AG04450 (cell line): ENCODE results near the gene SLC44A3. TPM values are rescaled to one million over a fixed set of nuclear protein-coding genes. Genes with fewer than 3 reads are reported as not detected.

Source experiments
- CTCF ChIA-PET: fragments of 300-600, 350-600 bp; formaldehyde crosslinking; extraction: SDS; loops from one replicate; lab custom pipeline; 2022; ENCODE audit warnings: antibody characterized with exemption, inconsistent platforms; lab: Charles Lee
- POLR2A ChIA-PET: fragments of 350-600 bp; formaldehyde crosslinking; extraction: SDS; loops from one replicate; lab custom pipeline; 2021; ENCODE audit warnings: antibody characterized with exemption, inconsistent platforms; lab: Yijun Ruan, JAX
- DNase-seq: peaks from one replicate; pipeline ENCODE4 v3.0.0-alpha.2; 2011; ENCODE audit warnings: low read depth, low spot score
- H3K27ac ChIP-seq: one replicate; pipeline ENCODE4 v1.5.1; 2012; ENCODE audit warnings: low read depth, low read length, control low read depth
- H3K27me3 ChIP-seq: one replicate; pipeline ENCODE4 v1.6.0; 2012; ENCODE audit warnings: low read length; ENCODE audit not compliant: control insufficient read depth, insufficient read depth
- H3K4me3 ChIP-seq: 2 replicates; pipeline ENCODE4 v1.5.1; 2011; ENCODE audit warnings: mild to moderate bottlenecking, low read depth, low read length, control low read depth
- H3K9me3 ChIP-seq: 2 replicates; pipeline ENCODE4 v1.5.1; 2012; ENCODE audit warnings: low read length; ENCODE audit not compliant: control insufficient read depth, insufficient read depth
- polyA plus RNA-seq: library from polyadenylated mRNA; depleted of rRNA; stranded (reverse); fragments of >200 nt; gene quantifications from 2 replicates; pipeline ENCODE4 v1.2.3, GENCODE V29; 2011
- TF ChIP-seq, protein P1 (sequence below): IDR thresholded peaks from 2 replicates; pipeline ENCODE4 v1.5.1; 2011; ENCODE audit warnings: low read depth, low read length, control low read depth, inconsistent platforms

The SLC44A3 gene
- polyA plus RNA-seq, 1 experiment: 3.4 TPM

DNA sequence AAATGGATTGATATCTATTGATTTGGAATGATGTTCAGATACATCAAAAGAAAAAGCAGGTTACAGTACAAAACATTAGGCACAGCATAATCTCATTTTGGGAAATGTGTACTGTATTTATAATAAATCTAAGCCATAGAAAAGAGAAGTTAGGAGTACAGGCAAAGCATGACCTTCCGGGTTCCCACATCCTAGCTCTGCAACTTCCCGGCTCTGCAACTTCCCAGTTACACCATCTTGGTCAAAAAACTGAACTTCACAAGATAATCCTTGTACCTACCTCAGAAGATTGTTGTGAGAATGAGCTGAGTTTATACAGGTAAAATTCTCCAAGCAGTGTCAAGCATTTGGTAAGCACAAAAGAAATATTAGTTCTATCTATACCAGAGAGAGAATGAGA lies 21.7 kb upstream of the SLC44A3 start:
- no peak for DNase-seq
- ChIA-PET CTCF (no interaction called here), POLR2A (no interaction called here)

DNA sequence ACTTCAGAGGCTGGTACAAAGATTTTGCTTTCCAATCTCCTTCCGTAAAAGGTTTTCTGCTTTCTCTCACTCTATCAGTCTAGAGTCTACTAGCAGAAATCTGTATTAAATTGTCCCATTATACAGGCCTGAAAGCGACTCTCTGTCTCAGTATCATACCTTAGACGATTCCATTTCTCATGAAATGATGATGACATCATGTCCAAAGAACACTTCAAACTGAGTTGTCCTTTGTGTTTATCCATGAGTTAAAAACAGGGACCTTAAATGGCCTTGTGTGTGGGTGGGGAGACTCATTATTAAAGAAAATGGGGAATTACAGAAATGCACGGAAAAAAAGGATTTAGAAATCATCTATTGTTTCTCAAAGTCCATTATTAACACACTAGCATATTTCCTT lies 21.0 kb upstream of the SLC44A3 start:
- Histone ChIP-seq H3K4me3 (no peak overlapping the region), H3K27me3 (no peaks in the 10 kb centered on the region), H3K27ac (no peak overlapping the region), H3K9me3 (no peaks in the 10 kb centered on the region)
- ChIA-PET POLR2A (no interaction called here), CTCF (no interaction called here)
- no peak for DNase-seq
- TF ChIP-seq, protein P1, sequence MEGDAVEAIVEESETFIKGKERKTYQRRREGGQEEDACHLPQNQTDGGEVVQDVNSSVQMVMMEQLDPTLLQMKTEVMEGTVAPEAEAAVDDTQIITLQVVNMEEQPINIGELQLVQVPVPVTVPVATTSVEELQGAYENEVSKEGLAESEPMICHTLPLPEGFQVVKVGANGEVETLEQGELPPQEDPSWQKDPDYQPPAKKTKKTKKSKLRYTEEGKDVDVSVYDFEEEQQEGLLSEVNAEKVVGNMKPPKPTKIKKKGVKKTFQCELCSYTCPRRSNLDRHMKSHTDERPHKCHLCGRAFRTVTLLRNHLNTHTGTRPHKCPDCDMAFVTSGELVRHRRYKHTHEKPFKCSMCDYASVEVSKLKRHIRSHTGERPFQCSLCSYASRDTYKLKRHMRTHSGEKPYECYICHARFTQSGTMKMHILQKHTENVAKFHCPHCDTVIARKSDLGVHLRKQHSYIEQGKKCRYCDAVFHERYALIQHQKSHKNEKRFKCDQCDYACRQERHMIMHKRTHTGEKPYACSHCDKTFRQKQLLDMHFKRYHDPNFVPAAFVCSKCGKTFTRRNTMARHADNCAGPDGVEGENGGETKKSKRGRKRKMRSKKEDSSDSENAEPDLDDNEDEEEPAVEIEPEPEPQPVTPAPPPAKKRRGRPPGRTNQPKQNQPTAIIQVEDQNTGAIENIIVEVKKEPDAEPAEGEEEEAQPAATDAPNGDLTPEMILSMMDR: no peak

More for the DNA sequence above, 21.7 kb upstream of the SLC44A3 start:
- Histone ChIP-seq H3K27me3 (no peaks in the 10 kb centered on the region), H3K27ac (no peak overlapping the region), H3K4me3 (no peak overlapping the region), H3K9me3 (no peaks in the 10 kb centered on the region)
- TF ChIP-seq, protein P1: no peak

- ChIA-PET POLR2A (interaction anchor here (0.5 to 3.0 kb wide), 3 partner anchors 64 to 274 kb away, joined by 3 to 15 read pairs (median 6); partner anchors contain the start of gene F3), CTCF (interaction anchor here (0.7 to 6.9 kb wide), 15 partner anchors 25 to 406 kb away, joined by 3 to 135 read pairs (median 4); partner anchors contain the start of gene F3)
- DNase-seq: peak; percentile 86
- Histone ChIP-seq H3K9me3 (no peaks in the 10 kb centered on the region), H3K27me3 (no peaks in the 10 kb centered on the region), H3K27ac (peak overlapping the region; percentile 11), H3K4me3 (no peak overlapping the region; the same call in 1 of the 2 replicates)
- TF ChIP-seq, protein P1: peak; percentile 63
Observed at GRCh38 chr1:94801919-94802546, 18.1 kb upstream of the SLC44A3 start.

DNA sequence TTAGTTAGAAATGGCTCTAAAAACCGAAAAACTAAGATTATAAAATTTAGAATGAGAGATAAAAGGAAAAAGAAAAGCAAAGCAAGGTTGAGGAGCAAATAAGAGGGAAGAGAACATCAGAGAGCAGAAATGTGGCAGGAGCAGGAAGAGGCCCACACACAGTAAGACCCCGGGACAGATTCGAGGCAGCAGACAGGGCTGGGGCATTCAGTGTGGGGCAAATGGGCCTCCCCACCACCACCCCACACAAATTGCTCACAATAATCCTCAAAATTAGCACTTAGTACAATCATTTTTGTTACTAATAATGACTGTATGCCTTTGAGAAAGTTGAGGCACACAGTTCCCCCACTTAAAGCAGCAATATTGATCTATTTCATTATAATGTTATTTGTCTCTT lies 17.1 kb upstream of the SLC44A3 start:
- Histone ChIP-seq H3K27me3 (no peaks in the 10 kb centered on the region), H3K4me3 (no peak overlapping the region), H3K9me3 (no peaks in the 10 kb centered on the region), H3K27ac (no peak overlapping the region)
- CTCF ChIA-PET: interaction anchor here (0.6 to 6.9 kb wide), 18 partner anchors 26 to 407 kb away, joined by 3 to 135 read pairs (median 4); no protein-coding TSS in a partner anchor
- DNase-seq: no peak
- TF ChIP-seq, protein P1: no peak
- POLR2A ChIA-PET: interaction anchor here (3.0 kb wide), 1 partner anchor 261 kb away, joined by 15 read pairs; the partner anchor contains the start of gene F3
